ENCODE results near the gene LHX3.

Gene LHX3

GRCh38 chr9:136220017-136220729 lies 15.2 kb upstream of the LHX3 start:
- no peak overlapping the region for H3K4me3 ChIP-seq (ENCODE audit: control insufficient read depth, low read depth, low read length)
- no peak for TF ChIP-seq CTCF (conservative IDR thresholded peaks at IDR 0.05; ENCODE audit: control insufficient read depth, insufficient read depth, low read depth, low read length)
- peak; percentile 15 for DNase-seq (ENCODE audit: low read depth)

- TF ChIP-seq CTCF (conservative IDR thresholded peaks at IDR 0.05; ENCODE audit: control insufficient read depth, insufficient read depth, low read depth, low read length): no peak
- peak; percentile 52 for DNase-seq (ENCODE audit: low read depth)
Measured at GRCh38 chr9:136219276-136219675, 14.3 kb upstream of the LHX3 start.

GRCh38 chr9:136218673-136219072 lies 13.7 kb upstream of the LHX3 start:
- no peak for TF ChIP-seq CTCF (conservative IDR thresholded peaks at IDR 0.05; ENCODE audit: control insufficient read depth, insufficient read depth, low read depth, low read length)
- no peak overlapping the region for H3K4me3 ChIP-seq (ENCODE audit: control insufficient read depth, low read depth, low read length)
- no peak for DNase-seq (ENCODE audit: low read depth)

More at GRCh38 chr9:136219276-136219675, 14.3 kb upstream of the LHX3 start:
- H3K4me3 ChIP-seq (ENCODE audit: control insufficient read depth, low read depth, low read length): no peak overlapping the region

- no peak for DNase-seq (ENCODE audit: low read depth)
- TF ChIP-seq CTCF (conservative IDR thresholded peaks at IDR 0.05; ENCODE audit: control insufficient read depth, insufficient read depth, low read depth, low read length): no peak
- no peak overlapping the region for H3K4me3 ChIP-seq (ENCODE audit: control insufficient read depth, low read depth, low read length)
Measured at GRCh38 chr9:136218271-136218670, 13.3 kb upstream of the LHX3 start.

- TF ChIP-seq CTCF (conservative IDR thresholded peaks at IDR 0.05; ENCODE audit: control insufficient read depth, insufficient read depth, low read depth, low read length): no peak
- DNase-seq (ENCODE audit: low read depth): no peak
- H3K4me3 ChIP-seq (ENCODE audit: control insufficient read depth, low read depth, low read length): no peak overlapping the region
Measured at GRCh38 chr9:136216541-136217244, 11.8 kb upstream of the LHX3 start.

GRCh38 chr9:136213733-136214132 lies 8.8 kb upstream of the LHX3 start:
- no peak for TF ChIP-seq CTCF (conservative IDR thresholded peaks at IDR 0.05; ENCODE audit: control insufficient read depth, insufficient read depth, low read depth, low read length)
- H3K4me3 ChIP-seq (ENCODE audit: control insufficient read depth, low read depth, low read length): no peak overlapping the region
- no peak for DNase-seq (ENCODE audit: low read depth)

Data from fibroblast of mammary gland (primary cell).